HepG2 (cell line): ENCODE data around the gene AP3B1.

Experiments used
- MYC ChIP-seq: sonication (generic); formaldehyde crosslinking; IDR thresholded peaks from 2 replicates; pipeline ENCODE4 v1.9.0; 2021; ENCODE audit warnings: missing genetic modification reagents, borderline replicate concordance
- ZNF207 ChIP-seq: fragments of 450-650 bp; IDR thresholded peaks from 2 replicates; pipeline ENCODE4 v1.6.1; 2016; ENCODE audit warnings: antibody characterized with exemption, borderline replicate concordance
- TF ChIP-seq, protein P1 (sequence below): sonication (generic); formaldehyde crosslinking; IDR thresholded peaks from 2 replicates; pipeline ENCODE4 v1.5.0; 2020; ENCODE audit warnings: mild to moderate bottlenecking, missing genetic modification reagents
- TF ChIP-seq, protein P2 (sequence below): sonication (generic); formaldehyde crosslinking; IDR thresholded peaks from 2 replicates; pipeline ENCODE4 v1.8.1; 2023; ENCODE audit warnings: missing genetic modification reagents, mild to moderate bottlenecking, borderline replicate concordance

DNA sequence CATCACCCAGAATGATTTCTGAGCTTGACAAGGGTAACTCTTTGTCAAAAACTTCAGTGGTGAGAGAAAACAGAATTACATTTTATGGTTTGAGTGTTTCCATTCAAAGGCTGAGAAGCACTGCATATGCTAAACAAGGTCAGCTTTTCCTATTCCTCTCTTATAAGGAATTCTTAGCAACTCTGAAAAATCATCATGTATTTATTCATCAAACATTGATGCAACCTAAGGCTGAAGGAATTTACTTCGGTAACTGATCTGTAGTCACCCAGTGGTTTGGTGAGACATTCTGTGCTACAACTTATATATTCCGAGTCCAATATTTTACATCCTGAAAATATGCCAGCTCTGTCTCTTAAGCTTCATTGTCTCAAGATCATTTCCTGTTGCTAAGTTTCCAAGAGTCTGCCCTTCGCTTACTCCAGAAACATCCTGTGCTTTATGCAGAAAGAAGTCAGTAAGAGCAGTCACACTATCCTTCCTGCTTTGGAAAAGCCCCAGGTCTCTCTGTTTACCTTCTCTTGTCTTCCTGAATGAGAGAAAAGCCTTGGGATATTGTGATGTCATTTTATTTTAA, 341.8 kb downstream of the AP3B1 start:
- TF ChIP-seq ZNF207 (no peak), MYC (no peak)
- TF ChIP-seq, protein P1, sequence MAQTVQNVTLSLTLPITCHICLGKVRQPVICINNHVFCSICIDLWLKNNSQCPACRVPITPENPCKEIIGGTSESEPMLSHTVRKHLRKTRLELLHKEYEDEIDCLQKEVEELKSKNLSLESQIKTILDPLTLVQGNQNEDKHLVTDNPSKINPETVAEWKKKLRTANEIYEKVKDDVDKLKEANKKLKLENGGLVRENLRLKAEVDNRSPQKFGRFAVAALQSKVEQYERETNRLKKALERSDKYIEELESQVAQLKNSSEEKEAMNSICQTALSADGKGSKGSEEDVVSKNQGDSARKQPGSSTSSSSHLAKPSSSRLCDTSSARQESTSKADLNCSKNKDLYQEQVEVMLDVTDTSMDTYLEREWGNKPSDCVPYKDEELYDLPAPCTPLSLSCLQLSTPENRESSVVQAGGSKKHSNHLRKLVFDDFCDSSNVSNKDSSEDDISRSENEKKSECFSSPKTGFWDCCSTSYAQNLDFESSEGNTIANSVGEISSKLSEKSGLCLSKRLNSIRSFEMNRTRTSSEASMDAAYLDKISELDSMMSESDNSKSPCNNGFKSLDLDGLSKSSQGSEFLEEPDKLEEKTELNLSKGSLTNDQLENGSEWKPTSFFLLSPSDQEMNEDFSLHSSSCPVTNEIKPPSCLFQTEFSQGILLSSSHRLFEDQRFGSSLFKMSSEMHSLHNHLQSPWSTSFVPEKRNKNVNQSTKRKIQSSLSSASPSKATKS: no peak
- TF ChIP-seq, protein P2, sequence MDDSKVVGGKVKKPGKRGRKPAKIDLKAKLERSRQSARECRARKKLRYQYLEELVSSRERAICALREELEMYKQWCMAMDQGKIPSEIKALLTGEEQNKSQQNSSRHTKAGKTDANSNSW (CRISPR knock-in tag): no peak
